GM12872 (cell line): Measurements from ENCODE around the gene ADAMTSL5.

ENCODE experiments used
- TF ChIP-seq, protein P1 (sequence below): IDR thresholded peaks from 3 replicates; pipeline ENCODE4 v1.5.1; 2011; ENCODE audit warnings: low read depth, mild to moderate bottlenecking, low read length, moderate library complexity; ENCODE audit not compliant: insufficient read depth

The ADAMTSL5 gene

GRCh38 chr19:1492474-1493006 is 20.3 kb downstream of the ADAMTSL5 start:
- TF ChIP-seq, protein P1, sequence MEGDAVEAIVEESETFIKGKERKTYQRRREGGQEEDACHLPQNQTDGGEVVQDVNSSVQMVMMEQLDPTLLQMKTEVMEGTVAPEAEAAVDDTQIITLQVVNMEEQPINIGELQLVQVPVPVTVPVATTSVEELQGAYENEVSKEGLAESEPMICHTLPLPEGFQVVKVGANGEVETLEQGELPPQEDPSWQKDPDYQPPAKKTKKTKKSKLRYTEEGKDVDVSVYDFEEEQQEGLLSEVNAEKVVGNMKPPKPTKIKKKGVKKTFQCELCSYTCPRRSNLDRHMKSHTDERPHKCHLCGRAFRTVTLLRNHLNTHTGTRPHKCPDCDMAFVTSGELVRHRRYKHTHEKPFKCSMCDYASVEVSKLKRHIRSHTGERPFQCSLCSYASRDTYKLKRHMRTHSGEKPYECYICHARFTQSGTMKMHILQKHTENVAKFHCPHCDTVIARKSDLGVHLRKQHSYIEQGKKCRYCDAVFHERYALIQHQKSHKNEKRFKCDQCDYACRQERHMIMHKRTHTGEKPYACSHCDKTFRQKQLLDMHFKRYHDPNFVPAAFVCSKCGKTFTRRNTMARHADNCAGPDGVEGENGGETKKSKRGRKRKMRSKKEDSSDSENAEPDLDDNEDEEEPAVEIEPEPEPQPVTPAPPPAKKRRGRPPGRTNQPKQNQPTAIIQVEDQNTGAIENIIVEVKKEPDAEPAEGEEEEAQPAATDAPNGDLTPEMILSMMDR = no peak

DNA sequence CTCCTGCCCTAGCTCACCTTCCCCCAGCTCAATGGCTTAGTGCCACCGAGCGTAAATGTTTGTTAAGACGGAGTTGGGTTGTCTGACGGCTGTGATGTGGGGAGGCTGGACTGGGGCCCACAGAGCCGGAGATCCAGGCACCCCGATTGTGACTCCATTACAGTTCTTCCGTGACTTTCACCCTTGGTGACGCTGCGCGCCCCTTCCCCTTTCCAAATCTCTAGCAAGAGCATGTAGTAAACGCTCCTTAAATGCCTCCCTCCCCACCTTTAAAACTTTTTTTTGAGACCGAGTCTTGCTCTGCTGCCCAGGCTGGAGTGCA is 21.0 kb downstream of the ADAMTSL5 start:
- TF ChIP-seq, protein P1 = no peak

GRCh38 chr19:1491114-1491848 is 21.5 kb downstream of the ADAMTSL5 start, which contains the start of gene REEP6:
Gene REEP6 (plus strand): TSS chr19:1491181. CDS start chr19:1491270, 89 bp downstream.
- TF ChIP-seq, protein P1 = no peak

DNA sequence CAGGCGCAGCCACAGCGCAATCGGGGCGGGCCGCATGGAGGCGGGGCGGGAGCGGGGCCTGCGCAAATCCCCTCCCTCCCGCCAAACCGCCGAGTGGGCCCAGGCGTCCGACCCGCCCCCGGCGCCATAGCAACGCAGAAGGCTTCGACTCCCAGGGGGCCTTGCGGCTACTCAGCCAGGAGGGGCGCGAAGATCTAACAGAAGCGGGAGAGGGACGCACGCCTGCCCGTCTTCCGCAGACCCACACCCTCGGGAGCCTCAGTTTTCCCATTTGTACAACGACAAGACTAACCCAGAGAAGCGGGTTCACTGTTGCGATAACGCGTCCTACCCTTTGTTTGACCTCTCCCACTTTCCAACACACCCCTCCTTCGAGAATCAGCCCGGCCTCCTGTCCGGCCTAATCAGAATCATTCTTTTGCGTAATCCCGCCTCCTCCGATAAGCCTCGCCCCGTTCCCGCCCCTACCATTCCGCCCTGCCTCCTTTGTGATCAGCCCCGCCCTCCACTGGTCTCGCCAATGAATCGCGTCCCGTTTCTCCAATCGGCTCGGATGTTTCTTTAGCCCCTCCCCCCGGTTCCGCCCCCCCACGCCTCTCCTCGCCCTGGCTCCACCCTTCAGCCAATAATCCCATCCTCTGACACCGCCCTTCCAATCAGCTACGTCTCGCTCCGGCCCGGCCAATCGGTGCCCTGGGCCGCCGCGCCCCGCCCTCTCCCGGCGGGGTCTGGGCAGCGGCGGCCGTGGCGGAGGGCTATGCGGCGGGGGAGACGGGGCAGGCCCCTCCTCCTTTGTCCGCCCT is 22.3 kb downstream of the ADAMTSL5 start, which contains the start of gene PCSK4:
Gene PCSK4, minus strand, starts transcription at position 40 of the 803 bp plus-strand sequence. Its CDS starts 4 bp downstream, at position 36.
- TF ChIP-seq, protein P1 = no peak

GRCh38 chr19:1489463-1490310 is 23.1 kb downstream of the ADAMTSL5 start:
- TF ChIP-seq, protein P1 = no peak

GRCh38 chr19:1488282-1488601 is 24.6 kb downstream of the ADAMTSL5 start:
- TF ChIP-seq, protein P1 = no peak
